K562 (cell line): ENCODE results near the gene SEC22C. TPM values are rescaled to one million over a fixed set of nuclear protein-coding genes. Genes with fewer than 3 reads are reported as not detected.

Source experiments
- CBX2 ChIP-seq: fragments of 200-600 bp; sonication (generic); IDR thresholded peaks from one replicate; pipeline ENCODE4 v1.6.1; 2012; ENCODE audit warnings: mild to moderate bottlenecking, low read length, inconsistent platforms; ENCODE audit not compliant: insufficient read depth, poor library complexity, severe bottlenecking
- ELF2 ChIP-seq: fragments of 250-450 bp; sonication (Bioruptor Pico); IDR thresholded peaks from 2 replicates; pipeline ENCODE4 v1.5.0; 2021; ENCODE audit warnings: mild to moderate bottlenecking
- NCOA1 ChIP-seq: fragments of 450-650 bp; IDR thresholded peaks from 2 replicates; pipeline ENCODE4 v1.6.1; 2016; ENCODE audit warnings: low read depth
- NCOA6 ChIP-seq: fragments of 450-650 bp; IDR thresholded peaks from 2 replicates; pipeline ENCODE4 v1.6.1; 2017; ENCODE audit warnings: mild to moderate bottlenecking
- NEUROD1 ChIP-seq: fragments of 150-350 bp; IDR thresholded peaks from 2 replicates; pipeline ENCODE4 v1.6.1; 2014; ENCODE audit warnings: borderline replicate concordance, low read length, low read depth; ENCODE audit not compliant: partially characterized antibody
- NFIC ChIP-seq: fragments of 450-650 bp; IDR thresholded peaks from 2 replicates; pipeline ENCODE4 v1.6.1; 2017; ENCODE audit warnings: mild to moderate bottlenecking, inconsistent platforms
- NR2F6 ChIP-seq: fragments of 450-650 bp; formaldehyde crosslinking; IDR thresholded peaks from 2 replicates; pipeline ENCODE4 v1.4.0; 2020; ENCODE audit warnings: mild to moderate bottlenecking
- SIN3B ChIP-seq: fragments of 450-650 bp; IDR thresholded peaks from 2 replicates; pipeline ENCODE4 v1.6.1; 2017; ENCODE audit warnings: low read depth, mild to moderate bottlenecking, moderate library complexity
- SPI1 ChIP-seq: IDR thresholded peaks from 2 replicates; pipeline ENCODE4 v1.6.1; 2011; ENCODE audit warnings: low read depth, low read length, control low read depth, borderline replicate concordance
- TEAD1 ChIP-seq, 2 experiments: fragments of 450-650 bp in 1 of 2; sonication (generic) in 1 of 2; formaldehyde crosslinking; IDR thresholded peaks; 2 replicates each; pipeline versions ENCODE4 v1.4.0 to v1.8.0; 2020 to 2022; ENCODE audit warnings: mild to moderate bottlenecking in 2 of 2, missing genetic modification reagents in 1 of 2
- XRCC4 ChIP-seq: IDR thresholded peaks from one replicate; pipeline ENCODE4 v1.6.1; 2011; ENCODE audit not compliant: insufficient read depth, insufficient read length; ENCODE audit errors: extremely low read depth
- ZFP30 ChIP-seq: fragments of 250-450 bp; sonication (Bioruptor Pico); IDR thresholded peaks from 2 replicates; pipeline ENCODE4 v1.8.0; 2022; ENCODE audit warnings: moderate library complexity, mild to moderate bottlenecking, inconsistent platforms, borderline replicate concordance
- polyA plus RNA-seq, 8 experiments: library from polyadenylated mRNA; depleted of rRNA in 4 of 8; stranded (reverse) in 5 of 8; unstranded in 3 of 8; fragments of >200 nt; fragmentation: Nextera tagmentation in 2 of 8; fragmentation: Illumina TruSeq in 1 of 8; extraction: Ambion mirVana in 2 of 8; extraction: Trizol in 1 of 8; gene quantifications; 2 replicates each; pipeline versions ENCODE4 v1.2.1 to v1.2.3, GENCODE V29; 2011 to 2014; ENCODE audit warnings: inconsistent platforms in 1 of 8, missing spikeins in 1 of 8
- total RNA-seq, 7 experiments: library from RNA; depleted of rRNA in 6 of 7; stranded (reverse); fragments of >200 nt in 6 of 7; fragmentation: Illumina TruSeq in 2 of 7; extraction: Trizol in 2 of 7; gene quantifications; 2 replicates each; pipeline versions ENCODE4 v1.2.1 to v1.2.3, GENCODE V29; 2011 to 2021; ENCODE audit warnings: low replicate concordance in 1 of 7
- TF ChIP-seq, protein P1 (sequence below): fragments of 450-650 bp; IDR thresholded peaks from 2 replicates; pipeline ENCODE4 v1.7.1; 2018; ENCODE audit warnings: mild to moderate bottlenecking, low read depth; ENCODE audit not compliant: partially characterized antibody
- TF ChIP-seq, protein P2 (sequence below), 2 experiments: IDR thresholded peaks; 2 replicates each; pipeline ENCODE4 v1.6.1; 2011; ENCODE audit warnings: borderline replicate concordance in 1 of 2, control low read depth in 1 of 2, low read depth in 1 of 2, low read length in 1 of 2, mild to moderate bottlenecking in 1 of 2, mixed read lengths in 1 of 2, moderate library complexity in 1 of 2; ENCODE audit not compliant: insufficient read depth in 1 of 2, insufficient read length in 1 of 2, poor library complexity in 1 of 2, severe bottlenecking in 1 of 2; ENCODE audit errors: extremely low read depth in 1 of 2
- TF ChIP-seq, protein P3 (sequence below): sonication (generic); formaldehyde crosslinking; IDR thresholded peaks from 2 replicates; pipeline ENCODE4 v1.8.1; 2023; ENCODE audit warnings: missing genetic modification reagents, mild to moderate bottlenecking, borderline replicate concordance
- TF ChIP-seq, protein P4 (sequence below), 2 experiments: fragments of 450-650 bp; conservative IDR thresholded peaks; 2 replicates each; pipeline ENCODE4 v1.6.1; 2017; ENCODE audit warnings: mild to moderate bottlenecking in 2 of 2, moderate library complexity in 2 of 2
- TF ChIP-seq, protein P5 (sequence below): fragments of 250-450 bp; sonication (Bioruptor Pico); IDR thresholded peaks from 2 replicates; pipeline ENCODE4 v1.8.0; 2022; ENCODE audit warnings: moderate library complexity, mild to moderate bottlenecking, inconsistent platforms

The SEC22C gene
- total and polyA plus RNA-seq, 9 of the 15 experiments (the other 6 are each of a cell fraction or from before 2014, with no cell fraction given): 35.6 to 68.4 (median 50.7) TPM

DNA sequence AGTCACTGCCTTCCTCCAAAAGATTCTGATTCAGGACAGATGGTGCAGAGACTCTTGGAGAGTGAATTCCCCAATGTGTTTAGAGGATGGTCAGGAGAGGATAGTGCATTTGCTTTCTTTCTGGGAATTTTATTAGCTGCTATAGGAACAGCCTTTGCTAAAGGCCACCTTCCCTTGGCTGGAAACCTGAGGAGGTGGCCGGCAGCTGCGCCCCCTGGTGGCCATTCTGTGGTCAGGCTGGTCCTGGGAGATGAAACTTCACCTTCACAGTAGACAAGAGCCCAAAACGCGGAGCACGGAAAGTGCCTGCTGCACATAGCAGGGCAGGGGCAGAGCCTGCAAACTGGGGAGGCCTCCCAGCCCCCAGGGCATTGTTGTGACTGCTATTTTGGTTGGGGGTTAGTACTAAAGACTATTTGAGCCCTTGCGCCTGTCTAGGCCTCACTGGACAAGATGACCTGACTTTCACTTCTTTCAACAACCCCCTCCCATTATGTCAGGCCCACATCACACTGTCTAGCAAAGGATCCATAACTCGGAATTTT, 34.3 kb downstream of the SEC22C start (continued):
- TF ChIP-seq, protein P1, sequence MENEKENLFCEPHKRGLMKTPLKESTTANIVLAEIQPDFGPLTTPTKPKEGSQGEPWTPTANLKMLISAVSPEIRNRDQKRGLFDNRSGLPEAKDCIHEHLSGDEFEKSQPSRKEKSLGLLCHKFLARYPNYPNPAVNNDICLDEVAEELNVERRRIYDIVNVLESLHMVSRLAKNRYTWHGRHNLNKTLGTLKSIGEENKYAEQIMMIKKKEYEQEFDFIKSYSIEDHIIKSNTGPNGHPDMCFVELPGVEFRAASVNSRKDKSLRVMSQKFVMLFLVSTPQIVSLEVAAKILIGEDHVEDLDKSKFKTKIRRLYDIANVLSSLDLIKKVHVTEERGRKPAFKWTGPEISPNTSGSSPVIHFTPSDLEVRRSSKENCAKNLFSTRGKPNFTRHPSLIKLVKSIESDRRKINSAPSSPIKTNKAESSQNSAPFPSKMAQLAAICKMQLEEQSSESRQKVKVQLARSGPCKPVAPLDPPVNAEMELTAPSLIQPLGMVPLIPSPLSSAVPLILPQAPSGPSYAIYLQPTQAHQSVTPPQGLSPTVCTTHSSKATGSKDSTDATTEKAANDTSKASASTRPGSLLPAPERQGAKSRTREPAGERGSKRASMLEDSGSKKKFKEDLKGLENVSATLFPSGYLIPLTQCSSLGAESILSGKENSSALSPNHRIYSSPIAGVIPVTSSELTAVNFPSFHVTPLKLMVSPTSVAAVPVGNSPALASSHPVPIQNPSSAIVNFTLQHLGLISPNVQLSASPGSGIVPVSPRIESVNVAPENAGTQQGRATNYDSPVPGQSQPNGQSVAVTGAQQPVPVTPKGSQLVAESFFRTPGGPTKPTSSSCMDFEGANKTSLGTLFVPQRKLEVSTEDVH: no peak
- no peak for TF ChIP-seq XRCC4
- TF ChIP-seq NEUROD1: no peak
- TF ChIP-seq CBX2: no peak
- TF ChIP-seq, protein P2, sequence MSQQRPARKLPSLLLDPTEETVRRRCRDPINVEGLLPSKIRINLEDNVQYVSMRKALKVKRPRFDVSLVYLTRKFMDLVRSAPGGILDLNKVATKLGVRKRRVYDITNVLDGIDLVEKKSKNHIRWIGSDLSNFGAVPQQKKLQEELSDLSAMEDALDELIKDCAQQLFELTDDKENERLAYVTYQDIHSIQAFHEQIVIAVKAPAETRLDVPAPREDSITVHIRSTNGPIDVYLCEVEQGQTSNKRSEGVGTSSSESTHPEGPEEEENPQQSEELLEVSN (IDR thresholded peaks at IDR 0.05; ENCODE audit: borderline replicate concordance in 1 of 2, extremely low read depth in 1 of 2, insufficient read depth in 1 of 2, insufficient read length in 1 of 2, low read depth in 1 of 2, low read length in 1 of 2, poor library complexity in 1 of 2, severe bottlenecking in 1 of 2): no peak
- TF ChIP-seq, protein P3, sequence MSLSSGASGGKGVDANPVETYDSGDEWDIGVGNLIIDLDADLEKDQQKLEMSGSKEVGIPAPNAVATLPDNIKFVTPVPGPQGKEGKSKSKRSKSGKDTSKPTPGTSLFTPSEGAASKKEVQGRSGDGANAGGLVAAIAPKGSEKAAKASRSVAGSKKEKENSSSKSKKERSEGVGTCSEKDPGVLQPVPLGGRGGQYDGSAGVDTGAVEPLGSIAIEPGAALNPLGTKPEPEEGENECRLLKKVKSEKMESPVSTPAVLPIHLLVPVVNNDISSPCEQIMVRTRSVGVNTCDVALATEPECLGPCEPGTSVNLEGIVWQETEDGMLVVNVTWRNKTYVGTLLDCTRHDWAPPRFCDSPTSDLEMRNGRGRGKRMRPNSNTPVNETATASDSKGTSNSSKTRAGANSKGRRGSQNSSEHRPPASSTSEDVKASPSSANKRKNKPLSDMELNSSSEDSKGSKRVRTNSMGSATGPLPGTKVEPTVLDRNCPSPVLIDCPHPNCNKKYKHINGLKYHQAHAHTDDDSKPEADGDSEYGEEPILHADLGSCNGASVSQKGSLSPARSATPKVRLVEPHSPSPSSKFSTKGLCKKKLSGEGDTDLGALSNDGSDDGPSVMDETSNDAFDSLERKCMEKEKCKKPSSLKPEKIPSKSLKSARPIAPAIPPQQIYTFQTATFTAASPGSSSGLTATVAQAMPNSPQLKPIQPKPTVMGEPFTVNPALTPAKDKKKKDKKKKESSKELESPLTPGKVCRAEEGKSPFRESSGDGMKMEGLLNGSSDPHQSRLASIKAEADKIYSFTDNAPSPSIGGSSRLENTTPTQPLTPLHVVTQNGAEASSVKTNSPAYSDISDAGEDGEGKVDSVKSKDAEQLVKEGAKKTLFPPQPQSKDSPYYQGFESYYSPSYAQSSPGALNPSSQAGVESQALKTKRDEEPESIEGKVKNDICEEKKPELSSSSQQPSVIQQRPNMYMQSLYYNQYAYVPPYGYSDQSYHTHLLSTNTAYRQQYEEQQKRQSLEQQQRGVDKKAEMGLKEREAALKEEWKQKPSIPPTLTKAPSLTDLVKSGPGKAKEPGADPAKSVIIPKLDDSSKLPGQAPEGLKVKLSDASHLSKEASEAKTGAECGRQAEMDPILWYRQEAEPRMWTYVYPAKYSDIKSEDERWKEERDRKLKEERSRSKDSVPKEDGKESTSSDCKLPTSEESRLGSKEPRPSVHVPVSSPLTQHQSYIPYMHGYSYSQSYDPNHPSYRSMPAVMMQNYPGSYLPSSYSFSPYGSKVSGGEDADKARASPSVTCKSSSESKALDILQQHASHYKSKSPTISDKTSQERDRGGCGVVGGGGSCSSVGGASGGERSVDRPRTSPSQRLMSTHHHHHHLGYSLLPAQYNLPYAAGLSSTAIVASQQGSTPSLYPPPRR (CRISPR knock-in tag): no peak
- TF ChIP-seq SPI1: no peak
- TF ChIP-seq, protein P4, sequence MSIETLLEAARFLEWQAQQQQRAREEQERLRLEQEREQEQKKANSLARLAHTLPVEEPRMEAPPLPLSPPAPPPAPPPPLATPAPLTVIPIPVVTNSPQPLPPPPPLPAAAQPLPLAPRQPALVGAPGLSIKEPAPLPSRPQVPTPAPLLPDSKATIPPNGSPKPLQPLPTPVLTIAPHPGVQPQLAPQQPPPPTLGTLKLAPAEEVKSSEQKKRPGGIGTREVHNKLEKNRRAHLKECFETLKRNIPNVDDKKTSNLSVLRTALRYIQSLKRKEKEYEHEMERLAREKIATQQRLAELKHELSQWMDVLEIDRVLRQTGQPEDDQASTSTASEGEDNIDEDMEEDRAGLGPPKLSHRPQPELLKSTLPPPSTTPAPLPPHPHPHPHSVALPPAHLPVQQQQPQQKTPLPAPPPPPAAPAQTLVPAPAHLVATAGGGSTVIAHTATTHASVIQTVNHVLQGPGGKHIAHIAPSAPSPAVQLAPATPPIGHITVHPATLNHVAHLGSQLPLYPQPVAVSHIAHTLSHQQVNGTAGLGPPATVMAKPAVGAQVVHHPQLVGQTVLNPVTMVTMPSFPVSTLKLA (conservative IDR thresholded peaks at IDR 0.05): no peak
- TF ChIP-seq NCOA1: no peak
- no peak for TF ChIP-seq NFIC
- no peak for TF ChIP-seq TEAD1 (CRISPR knock-in tag; IDR thresholded peaks at IDR 0.05)
- no peak for TF ChIP-seq SIN3B
- TF ChIP-seq NCOA6: no peak
- no peak for TF ChIP-seq NR2F6 (CRISPR knock-in tag)
- no peak for TF ChIP-seq ELF2 (CRISPR knock-in tag)
- TF ChIP-seq ZFP30 (CRISPR knock-in tag): no peak
- TF ChIP-seq, protein P5, sequence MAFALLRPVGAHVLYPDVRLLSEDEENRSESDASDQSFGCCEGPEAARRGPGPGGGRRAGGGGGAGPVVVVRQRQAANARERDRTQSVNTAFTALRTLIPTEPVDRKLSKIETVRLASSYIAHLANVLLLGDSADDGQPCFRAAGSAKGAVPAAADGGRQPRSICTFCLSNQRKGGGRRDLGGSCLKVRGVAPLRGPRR (CRISPR knock-in tag): no peak
